ENCODE measurements around the gene TOR1AIP2.

The TOR1AIP2 gene

DNA sequence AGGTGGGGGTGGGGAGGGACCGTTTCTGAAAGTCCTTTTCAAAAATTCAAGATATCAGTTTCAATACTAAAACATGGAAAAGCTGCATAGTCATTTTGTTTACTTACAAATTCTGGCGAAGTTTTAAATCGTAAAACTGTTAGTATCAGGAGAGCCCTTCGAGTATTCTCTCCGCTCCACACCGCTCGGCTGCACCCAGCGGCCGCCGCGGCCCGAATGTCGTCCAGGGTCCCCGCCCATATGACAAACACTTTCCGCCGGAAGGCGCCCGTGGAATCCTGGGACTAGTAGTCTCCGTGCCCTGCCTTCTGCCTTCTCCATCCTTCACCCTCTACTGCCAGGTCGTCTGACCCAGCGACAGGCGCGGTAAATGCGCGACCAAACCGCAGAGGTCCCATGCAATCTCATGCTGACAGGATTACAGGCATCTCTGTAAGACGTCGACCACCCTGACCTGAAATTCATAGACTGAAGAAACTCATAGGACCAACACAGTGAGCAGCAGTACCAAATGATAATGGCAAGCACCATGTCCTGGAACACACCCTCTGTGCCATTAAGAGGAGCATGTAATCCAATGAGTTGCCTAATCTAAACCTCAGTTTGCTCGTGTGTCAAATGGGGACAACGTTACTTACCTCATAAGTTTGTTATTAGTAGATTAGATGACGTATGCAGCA, at the start of gene TOR1AIP2:
TOR1AIP2 (minus strand) TSS at position 218 of the 680 bp plus-strand sequence. CDS start 25,138 bp downstream, outside the sequence.
- DNase-seq (ENCODE audit: low read depth in 2 of 2): peak; percentile 83 to 86

DNA sequence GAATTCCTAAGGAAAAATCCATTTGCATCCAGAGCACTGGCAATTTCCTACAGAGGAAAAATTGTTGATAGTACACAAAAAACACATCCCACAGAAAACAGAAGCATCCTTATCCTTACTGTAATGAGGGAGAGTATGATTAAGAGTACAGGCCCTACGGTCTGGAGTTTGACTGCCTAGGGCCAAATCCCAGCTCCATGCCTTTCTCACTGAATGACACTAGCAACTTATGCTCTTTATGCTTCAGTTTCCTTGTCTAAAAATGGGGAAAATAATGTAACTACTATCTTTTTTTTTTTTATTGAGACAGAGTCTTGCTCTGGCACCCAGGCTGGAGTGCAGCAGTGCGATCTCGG, 49.2 kb upstream of the TOR1AIP2 start:
- no peak for DNase-seq (ENCODE audit: low read depth in 2 of 2)

DNA sequence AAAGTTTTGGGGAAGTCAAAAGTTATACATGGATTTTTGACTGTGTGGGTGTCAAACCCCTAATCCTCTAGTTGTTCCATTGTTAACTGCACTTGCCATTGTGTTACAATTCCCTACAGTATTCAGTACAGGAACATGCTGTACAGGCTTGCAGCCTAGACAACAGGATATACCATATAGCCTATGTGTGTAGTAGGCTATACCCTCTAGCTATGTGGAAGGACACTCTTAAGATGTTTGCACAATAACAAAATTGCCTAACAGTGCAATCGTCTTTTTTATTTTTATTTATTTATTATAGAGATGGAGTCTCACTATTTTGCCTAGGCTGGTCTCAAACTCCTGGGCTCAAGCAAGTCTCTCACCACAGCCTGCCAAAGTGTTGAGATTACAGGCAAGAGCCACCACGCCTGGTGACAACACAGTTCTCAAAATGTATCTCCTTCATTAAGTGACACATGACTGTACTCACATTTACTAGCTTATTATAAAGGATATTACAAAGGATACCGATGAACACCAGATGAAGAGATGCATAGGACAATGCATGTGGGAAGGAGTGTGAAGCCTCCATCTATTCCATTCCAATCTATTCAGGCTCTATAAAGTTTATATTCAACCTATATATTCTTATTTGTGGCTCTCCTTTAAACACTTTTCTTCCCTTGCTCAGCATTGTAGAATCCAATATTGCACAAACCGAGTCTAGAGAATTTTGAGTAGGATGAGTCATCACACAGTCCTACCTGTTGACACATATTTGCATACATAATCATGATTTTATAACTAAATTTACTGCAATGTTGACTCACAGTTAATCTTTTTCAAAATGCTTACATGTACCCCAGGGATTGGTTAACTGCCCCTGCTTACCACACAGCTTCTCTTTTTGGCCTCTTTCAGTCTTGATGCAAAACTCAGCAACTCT, 48.6 kb upstream of the TOR1AIP2 start:
- DNase-seq (ENCODE audit: low read depth in 2 of 2): no peak

DNA sequence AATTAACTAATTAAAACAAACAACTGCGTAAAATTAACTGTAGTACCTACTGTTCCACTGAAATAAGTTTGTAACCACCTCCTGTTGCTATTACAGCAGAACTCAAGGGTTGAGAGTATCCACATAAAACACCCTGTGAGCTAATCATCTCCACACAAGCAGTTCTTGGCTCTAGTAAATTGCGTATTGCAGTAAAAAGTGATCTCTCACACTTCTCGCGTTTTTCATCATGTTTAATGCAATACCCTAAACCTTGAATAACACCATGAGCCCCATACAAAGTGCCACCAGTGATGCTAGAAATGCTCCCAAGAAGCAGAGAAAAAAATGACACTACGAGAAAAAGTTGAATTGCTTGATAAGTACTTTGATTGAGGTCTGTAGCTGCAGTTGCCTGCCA, 47.7 kb upstream of the TOR1AIP2 start:
- no peak for DNase-seq (ENCODE audit: low read depth in 2 of 2)

DNA sequence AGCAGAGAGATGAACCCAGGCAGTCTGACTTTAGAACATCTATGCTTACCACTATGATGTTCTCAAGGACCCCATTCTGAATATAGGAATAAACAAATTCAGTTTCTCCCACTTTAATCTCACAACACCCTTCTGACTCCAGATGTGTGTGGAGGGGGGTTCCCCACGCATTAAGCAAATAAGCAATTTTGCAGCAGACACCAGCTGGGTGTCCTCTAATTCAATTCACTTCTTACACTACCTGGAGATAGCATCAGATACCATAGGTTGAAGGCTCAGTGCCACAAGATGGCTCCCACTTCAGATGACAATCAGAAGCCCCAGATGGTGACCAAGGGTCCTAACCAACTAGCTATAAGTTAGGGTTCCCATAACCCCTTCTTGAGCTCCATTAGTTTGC, 46.7 kb upstream of the TOR1AIP2 start:
- no peak for DNase-seq (ENCODE audit: low read depth in 2 of 2)

DNA sequence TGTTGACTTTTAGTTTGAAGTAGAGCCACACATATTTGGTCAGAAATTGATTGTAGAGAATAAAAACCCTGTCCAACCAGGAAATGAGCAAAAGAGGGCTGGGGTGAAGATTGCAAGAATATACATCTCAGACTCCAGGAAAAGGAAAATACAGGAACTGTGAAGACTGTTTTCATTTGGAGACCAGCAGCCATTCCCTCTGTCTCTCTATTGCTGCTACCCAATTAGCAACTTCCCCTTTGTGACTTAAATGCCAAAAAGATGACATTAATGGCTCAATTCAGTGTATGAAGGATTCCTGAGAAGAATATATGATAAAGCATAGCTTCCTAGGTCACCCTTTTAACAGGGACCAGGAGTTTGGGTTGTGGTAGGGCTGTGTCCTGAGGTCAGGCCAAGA, 45.4 kb upstream of the TOR1AIP2 start:
- DNase-seq (ENCODE audit: low read depth in 2 of 2): no peak

DNA sequence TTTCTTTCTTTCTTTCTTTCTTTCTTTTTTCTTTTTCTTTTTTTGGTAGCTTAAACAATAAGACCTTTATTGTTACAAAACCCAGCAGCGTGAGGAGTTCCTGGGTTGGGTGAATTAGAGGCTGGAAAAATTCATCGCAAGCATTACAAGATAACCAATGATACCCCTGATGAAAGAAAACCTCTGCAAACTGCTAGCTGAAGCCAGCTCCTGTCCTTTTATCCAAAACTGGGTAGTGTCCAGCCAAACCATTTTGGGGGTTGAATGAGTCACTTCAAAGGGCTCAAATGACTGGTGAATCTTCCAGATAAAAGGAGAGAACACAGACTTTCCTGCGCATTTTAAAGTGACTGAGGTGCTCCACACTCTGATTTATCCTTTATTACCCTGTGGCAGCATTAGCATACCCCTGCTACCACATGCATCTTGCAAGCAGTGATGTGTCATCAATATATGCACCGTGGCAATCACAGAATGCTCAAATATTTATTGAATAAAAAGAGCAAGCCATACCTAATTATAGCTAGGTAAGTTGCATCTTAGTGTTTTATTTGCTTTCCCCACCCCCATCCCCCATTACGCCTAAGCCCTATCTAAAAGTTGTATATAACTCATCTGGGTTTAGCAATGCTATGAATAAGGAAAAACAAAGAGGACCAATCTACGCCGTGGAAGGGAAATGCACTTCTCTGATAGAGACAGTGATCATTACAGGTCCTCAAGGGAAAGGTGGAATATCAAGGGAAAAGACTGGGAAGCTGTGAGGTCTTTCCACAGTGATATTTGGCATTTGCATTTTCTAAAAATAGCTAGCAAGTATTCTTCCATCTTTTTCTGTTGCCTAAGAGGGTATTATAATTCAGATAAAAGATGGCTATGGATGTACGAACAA, 44.6 kb upstream of the TOR1AIP2 start:
- no peak for DNase-seq (ENCODE audit: low read depth in 2 of 2)

DNA sequence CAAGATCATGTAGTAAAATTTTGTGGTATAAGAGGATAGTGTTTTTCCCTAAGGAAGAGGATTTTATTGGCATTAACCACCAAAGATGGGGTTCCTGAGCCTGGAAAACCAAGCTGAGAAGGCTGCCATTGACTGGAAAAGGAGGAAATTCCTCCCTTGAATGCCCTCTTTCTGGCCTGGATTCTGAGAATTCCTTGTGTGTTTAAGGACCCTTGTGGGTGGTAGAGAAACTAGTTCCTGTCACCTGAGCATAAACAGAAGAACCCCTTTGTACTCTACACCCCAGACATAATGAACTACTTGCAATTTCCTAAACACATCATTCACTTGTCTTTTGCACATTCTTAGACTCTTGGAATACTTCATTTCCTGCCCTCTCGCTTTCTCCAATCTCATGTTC, 43.9 kb upstream of the TOR1AIP2 start:
- no peak for DNase-seq (ENCODE audit: low read depth in 2 of 2)

DNA sequence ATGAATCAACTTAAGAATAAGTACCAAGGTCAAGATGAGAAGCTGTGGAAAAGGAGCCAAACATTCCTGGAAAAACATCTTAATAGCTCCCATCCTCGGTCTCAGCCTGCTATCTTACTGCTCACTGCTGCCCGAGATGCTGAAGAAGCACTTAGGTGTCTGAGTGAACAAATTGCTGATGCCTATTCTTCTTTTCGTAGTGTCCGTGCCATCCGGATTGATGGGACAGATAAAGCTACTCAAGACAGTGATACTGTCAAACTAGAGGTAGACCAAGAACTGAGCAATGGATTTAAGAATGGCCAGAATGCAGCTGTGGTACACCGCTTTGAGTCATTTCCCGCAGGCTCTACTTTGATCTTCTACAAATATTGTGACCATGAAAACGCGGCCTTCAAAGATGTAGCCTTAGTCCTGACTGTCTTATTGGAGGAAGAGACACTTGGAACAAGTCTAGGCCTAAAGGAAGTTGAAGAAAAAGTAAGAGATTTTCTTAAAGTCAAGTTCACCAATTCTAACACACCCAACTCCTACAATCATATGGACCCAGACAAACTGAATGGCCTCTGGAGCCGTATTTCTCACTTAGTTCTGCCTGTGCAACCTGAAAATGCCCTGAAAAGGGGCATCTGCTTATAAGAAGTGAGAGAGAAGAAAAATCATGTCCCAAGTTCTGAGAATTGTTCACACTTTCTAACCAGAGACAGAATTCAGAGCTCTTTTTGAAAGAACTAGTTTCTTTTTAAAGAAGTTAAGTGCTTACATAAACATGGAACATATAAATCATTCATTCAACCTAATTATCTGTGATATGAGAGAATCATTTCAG, 40.2 kb upstream of the TOR1AIP2 start:
- DNase-seq (ENCODE audit: low read depth in 2 of 2): no peak

DNA sequence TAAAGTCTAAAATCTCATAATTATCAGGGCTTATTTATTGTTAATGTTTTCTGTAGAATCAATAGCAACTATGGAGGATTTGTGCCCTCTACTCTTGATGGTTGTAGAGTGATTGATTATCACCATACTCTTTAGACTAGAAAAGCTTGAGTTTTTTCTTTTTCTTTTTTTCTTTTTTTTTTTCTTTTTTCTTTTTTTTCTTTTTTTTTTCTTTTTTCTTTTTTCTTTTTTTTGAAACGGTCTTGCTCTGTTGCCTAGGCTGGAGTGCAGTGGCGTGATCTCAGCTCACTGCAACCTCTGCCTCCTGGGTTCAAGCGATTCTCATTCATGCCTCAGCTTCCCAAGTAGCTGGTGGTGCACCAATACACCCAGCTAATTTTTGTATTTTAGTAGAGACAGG, 34.2 kb upstream of the TOR1AIP2 start:
- no peak for DNase-seq (ENCODE audit: low read depth in 2 of 2)

DNA sequence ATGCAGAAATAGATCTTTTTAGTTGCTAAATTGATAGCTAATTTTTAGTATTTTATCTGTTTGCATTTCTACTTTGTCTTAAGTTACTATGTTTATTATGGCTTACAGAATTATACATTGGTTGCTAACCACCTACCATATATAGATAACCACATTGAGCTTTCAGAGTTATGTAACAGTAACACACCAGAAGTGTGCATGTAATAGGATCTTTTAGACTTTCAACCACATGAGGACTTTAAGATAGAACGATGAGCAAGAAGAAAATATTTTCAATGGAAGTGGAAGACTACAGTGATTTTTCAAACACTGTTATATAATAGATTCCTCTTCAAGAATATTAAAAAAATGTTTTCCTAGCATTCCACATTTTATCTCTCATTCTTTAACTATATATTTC, 33.3 kb upstream of the TOR1AIP2 start:
- no peak for DNase-seq (ENCODE audit: low read depth in 2 of 2)

DNA sequence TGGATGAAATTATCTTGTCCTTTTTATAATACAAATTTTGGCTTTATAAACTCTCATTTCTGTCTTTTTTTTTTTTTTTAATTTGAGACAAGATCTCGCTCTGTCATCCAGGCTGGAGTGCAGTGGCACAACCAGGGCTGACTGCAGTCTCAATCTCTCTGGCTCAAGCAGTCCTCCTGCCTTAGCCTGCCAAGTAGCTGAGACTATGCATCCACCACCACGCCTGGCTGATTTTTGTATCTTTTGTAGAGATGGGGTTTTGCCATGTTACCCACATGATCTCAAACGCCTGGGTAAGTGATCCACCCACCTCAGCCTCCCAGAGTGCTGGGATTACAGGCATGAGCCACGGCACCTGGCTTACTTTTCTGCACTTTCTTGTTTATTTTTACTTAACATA, 12.0 kb upstream of the TOR1AIP2 start:
- no peak for DNase-seq (ENCODE audit: low read depth in 2 of 2)

DNA sequence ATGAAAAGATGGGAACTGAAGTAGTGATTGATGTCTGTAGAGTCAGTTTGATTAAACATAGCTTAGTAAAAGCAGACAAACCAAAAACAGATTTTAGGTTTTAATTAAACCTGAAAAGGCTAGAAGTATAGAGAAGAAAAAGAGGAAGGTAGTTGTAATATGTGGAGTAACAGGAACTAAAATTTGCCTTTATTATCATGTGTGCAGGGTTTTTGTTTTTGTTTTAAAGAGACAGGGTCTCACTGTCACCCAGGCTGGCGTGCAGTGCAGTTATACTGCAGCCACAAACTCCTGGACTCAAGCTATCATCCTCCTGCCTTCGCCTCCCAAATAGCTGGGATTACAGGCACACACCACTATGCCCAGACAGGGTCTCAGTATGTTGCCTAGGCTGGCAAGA, 10.5 kb upstream of the TOR1AIP2 start:
- DNase-seq (ENCODE audit: low read depth in 2 of 2): no peak

DNA sequence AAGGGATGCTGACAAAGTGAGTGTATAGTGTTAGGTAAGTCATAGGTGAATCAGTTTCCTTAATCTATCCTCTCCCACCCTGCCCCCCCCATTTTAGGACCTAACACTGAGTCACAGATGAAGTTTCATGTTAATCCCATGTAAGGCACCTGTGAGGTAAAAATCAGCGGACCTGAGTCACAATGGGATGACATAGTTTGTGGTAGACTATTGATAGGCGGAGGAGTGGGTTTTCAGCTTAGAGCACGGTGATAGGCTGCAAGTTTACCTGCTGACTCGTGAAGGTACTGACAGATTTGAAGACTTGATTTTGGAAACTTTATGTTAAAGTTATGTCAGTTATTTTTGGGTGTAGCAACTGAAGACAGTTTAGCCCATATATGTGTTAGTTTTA, 6.1 kb upstream of the TOR1AIP2 start:
- DNase-seq (ENCODE audit: low read depth in 2 of 2): peak; percentile 47 to 50

DNA sequence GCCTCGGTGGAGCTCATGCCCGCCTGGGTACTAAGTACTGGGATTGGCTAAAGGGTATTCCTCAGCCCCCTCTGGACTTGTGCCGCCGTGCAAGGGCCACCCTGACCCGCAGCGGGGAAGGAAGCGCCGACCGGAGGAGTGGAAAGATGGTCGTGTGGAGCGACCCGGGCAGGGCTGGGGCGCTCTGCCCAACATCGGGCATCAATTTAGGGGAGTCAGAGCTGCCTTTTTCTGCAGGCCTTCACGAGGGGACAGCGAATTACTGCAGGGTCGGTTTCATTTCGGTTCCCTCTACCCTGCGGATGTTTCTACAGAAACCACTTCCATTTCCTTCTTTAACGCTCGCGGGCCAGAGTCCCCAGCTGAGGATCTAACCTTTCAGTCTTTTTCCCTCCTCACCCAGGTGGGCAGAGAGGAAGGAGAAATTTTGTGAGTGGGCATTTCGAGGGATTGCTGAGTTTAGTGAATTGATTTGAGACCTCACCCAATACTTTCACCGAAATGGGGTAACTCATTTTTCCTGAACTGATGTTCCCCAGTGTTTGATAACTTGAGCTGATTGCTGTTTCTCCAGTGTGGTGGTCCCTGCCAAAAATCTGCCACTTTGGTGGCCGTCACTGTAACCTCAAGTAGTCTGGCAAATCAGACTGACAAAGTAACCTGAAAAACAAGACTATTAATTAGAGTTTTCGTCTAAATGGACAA, 5.6 kb upstream of the TOR1AIP2 start:
- DNase-seq (ENCODE audit: low read depth in 2 of 2): no peak

DNA sequence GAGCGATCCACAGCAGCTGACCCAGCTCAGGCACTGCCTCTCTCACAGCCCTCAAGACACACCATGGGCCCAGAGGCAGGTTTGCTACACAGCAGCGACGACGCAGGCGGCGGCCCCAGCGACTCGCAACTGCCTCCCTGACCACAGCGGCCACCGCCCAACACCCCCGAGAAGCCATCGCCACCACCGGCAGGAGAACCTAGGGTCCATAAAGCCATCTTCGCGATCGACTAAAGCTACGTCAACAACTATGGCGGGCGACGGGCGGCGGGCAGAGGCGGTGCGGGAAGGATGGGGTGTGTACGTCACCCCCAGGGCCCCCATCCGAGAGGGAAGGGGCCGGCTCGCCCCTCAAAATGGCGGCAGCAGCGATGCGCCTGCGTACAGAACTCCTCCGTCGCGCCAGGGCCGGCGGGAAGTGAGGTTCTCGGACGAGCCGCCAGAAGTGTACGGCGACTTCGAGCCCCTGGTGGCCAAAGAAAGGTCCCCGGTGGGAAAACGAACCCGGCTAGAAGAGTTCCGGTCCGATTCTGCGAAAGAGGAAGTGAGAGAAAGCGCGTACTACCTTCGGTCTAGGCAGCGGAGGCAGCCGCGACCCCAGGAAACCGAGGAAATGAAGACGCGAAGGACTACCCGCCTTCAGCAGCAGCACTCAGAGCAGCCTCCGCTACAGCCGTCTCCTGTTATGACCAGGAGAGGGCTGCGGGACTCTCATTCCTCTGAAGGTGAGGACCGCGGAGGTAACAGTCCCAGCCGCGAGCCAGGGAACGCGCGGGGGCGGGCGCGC, 4.8 kb upstream of the TOR1AIP2 start, which contains the start of gene TOR1AIP1:
TOR1AIP1 (plus strand) TSS at position 33 of the 787 bp plus-strand sequence; CDS start at position 251, 218 bp downstream.
- DNase-seq (ENCODE audit: low read depth in 2 of 2): peak; percentile 95

DNA sequence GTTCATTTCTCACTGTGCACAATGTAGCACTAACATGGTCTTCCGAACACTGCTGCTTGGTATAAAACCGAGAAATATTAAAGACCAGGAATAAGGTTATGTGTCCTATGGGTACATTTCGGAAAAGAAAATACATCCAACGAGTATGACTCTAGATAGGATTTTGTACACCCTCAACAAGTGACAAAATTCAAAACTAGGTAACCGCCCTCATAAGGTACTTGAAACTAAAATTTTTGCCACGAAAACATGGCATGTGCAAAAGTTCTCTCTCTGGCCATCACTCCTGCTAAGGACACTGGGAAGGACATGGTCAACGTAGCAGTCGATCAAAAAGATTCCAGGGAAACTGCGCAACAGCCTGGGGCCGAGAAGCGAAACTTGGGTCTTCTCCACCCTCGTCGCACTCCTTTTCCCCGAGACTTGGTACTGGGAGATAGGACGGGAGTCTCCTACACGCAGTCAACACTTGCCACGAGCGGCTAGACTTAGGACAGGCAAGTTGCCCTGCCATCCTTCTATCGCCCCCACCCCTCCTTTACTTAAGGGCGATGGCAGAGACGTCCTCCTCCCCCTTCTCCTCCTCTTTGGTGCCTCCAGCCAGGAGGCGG, 4.1 kb upstream of the TOR1AIP2 start:
- peak in 1 of 2 donors; percentile 10 for DNase-seq (ENCODE audit: low read depth in 2 of 2)

DNA sequence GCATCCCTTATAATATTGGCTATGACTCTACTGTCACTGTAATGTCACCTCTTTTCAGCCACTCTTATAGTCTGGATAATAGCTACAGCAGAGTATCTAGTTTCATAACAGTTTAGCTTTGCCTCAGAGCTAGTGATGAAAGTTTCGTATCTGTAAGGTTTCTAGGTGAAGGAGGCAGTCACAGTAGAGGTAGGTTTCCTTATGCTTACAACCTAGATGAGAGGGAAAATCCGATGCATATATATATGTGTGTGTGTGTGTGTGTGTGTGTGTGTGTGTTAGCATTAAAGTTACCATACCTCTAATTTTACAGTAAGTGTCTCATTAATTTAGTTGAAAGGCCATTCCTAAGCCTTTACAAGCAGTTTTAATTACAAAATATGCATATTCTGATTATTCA, 2.2 kb upstream of the TOR1AIP2 start:
- DNase-seq (ENCODE audit: low read depth in 2 of 2): no peak

DNA sequence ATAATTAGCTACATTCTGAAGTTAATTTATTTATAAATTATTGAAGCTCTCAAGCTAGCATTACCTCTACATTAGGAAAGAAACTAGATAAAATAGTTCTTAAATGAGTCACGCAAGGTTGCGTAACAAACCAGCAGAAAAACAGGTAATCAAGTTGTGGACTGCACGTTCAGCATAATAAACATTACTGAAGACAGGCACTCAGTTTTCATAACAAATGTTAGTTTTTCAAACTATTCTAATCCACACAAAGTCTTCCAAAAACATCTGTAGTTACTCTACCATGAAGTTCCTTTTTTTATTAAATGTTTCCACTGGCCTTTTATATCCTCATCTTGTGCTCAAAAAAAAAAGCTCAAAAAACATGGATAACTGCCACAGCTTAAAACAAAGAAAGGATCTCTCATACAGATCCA, 1.3 kb downstream of the TOR1AIP2 start:
- DNase-seq (ENCODE audit: low read depth in 2 of 2): no peak

Data from stimulated activated CD4-positive, alpha-beta T cell treated with anti-CD3 and anti-CD28 coated beads, Interleukin-15, amount 100 ng/mL, for 48 hours (primary cell).